Measurements from ENCODE around the gene USP21. TPM values are rescaled to one million over a fixed set of nuclear protein-coding genes. Genes with fewer than 3 reads are reported as not detected.

USP21 gene
- total and polyA plus RNA-seq, 9 of the 15 experiments (the other 6 are each of a cell fraction or from before 2014, with no cell fraction given): 4.9 to 52.4 (median 21.6) TPM

GRCh38 chr1:161153682-161154337 is 5.5 kb upstream of the USP21 start, which contains the start of gene UFC1 (continued):
- TF ChIP-seq U2AF2 (optimal IDR thresholded peaks at IDR 0.05; ENCODE audit: low read depth, low read length) (no peak), PML (IDR thresholded peaks at IDR 0.05; ENCODE audit: low read length) (no peak; the same call in 1 of the 2 replicates), CCAR2 (IDR thresholded peaks at IDR 0.05; ENCODE audit: low read depth, low read length) (no peak), ZNF311 (CRISPR knock-in tag; IDR thresholded peaks at IDR 0.05) (no peak), ZBTB26 (CRISPR knock-in tag; IDR thresholded peaks at IDR 0.05) (no peak), ZNF274 (IDR thresholded peaks at IDR 0.05; ENCODE audit: borderline replicate concordance, low read depth, low read length) (no peak), RFX5 (IDR thresholded peaks at IDR 0.05; ENCODE audit: low read depth, low read length) (no peak), YBX1 (IDR thresholded peaks at IDR 0.05) (no peak), NFXL1 (CRISPR knock-in tag; IDR thresholded peaks at IDR 0.05) (no peak), ZNF239 (CRISPR knock-in tag; IDR thresholded peaks at IDR 0.05) (no peak; the same call in none of the 2 replicates), NKRF (IDR thresholded peaks at IDR 0.05; ENCODE audit: borderline replicate concordance) (peak; percentile 84), ZNF740 (CRISPR knock-in tag; IDR thresholded peaks at IDR 0.05) (no peak), ZNF740 (tag; IDR thresholded peaks at IDR 0.05) (no peak; a peak in 1 of 4 replicates), ZNF121 (CRISPR knock-in tag; conservative IDR thresholded peaks at IDR 0.05) (no peak), SIN3A (IDR thresholded peaks at IDR 0.05; ENCODE audit: borderline replicate concordance in 2 of 2, control insufficient read depth in 1 of 2, low read depth in 2 of 2, low read length in 2 of 2) (peak; percentile 50 to 78; a peak in 3 of 4 replicates), MNT (conservative IDR thresholded peaks at IDR 0.05) (peak; percentile 89 to 93), ZNF696 (CRISPR knock-in tag; conservative IDR thresholded peaks at IDR 0.05) (no peak), E2F8 (IDR thresholded peaks at IDR 0.05; ENCODE audit: low read depth, partially characterized antibody) (peak; percentile 92), ZC3H8 (IDR thresholded peaks at IDR 0.05) (peak; percentile 83), ZNF217 (CRISPR knock-in tag; IDR thresholded peaks at IDR 0.05) (no peak)
